ENCODE measurements around the gene TIMD4.
A peak's percentile ranks its signal among the peaks of the same experiment; 100 is the strongest.

The TIMD4 gene

DNA sequence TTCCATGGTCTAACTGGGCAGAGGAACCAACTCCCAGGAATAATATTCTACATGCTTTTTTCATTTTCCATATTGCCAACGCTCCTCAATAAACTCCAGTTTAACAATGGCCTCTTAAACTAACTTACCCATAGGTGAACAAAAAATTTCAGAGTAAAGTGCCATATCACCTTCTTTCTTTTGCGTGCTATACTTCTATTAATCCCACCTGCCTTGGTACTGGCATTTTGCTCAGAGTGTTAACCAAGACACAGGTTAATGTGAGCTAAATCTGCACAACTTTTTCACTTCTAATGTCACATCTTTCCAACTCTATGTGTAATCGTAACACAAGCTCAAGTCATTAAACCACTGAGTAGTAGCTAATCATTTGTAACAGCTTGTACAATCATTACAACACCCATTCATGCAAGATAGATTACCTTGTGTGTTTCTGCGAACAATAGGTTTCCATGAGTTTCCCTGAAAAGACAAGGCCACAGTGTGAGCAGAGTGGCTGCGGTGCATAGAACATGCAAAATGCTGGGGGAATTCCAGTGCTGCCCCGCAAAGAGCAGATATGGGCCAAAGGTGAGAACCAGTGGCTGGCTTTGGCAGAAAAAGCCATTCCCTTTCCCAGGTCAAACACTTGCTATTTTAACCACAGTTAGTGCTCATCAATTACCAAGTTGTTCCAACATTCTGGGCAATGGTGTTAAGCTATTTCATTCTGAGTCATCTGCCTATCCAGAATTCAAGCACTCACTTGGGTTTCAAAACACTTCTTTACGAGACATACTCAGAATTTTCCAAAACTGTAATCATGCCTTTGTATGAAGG lies 42.8 kb downstream of the TIMD4 start:
- Mint-ChIP-seq H3K27me3 (ENCODE audit: low read depth, poor library complexity) (no peaks in the 10 kb centered on the region), H3K36me3 (ENCODE audit: low read depth) (no peaks in the 10 kb centered on the region), H3K4me3 (no peak overlapping the region), H3K4me1 (no peaks in the 10 kb centered on the region), H3K9me3 (no peaks in the 10 kb centered on the region), H3K27ac (no peak overlapping the region)
- TF ChIP-seq, protein P1, sequence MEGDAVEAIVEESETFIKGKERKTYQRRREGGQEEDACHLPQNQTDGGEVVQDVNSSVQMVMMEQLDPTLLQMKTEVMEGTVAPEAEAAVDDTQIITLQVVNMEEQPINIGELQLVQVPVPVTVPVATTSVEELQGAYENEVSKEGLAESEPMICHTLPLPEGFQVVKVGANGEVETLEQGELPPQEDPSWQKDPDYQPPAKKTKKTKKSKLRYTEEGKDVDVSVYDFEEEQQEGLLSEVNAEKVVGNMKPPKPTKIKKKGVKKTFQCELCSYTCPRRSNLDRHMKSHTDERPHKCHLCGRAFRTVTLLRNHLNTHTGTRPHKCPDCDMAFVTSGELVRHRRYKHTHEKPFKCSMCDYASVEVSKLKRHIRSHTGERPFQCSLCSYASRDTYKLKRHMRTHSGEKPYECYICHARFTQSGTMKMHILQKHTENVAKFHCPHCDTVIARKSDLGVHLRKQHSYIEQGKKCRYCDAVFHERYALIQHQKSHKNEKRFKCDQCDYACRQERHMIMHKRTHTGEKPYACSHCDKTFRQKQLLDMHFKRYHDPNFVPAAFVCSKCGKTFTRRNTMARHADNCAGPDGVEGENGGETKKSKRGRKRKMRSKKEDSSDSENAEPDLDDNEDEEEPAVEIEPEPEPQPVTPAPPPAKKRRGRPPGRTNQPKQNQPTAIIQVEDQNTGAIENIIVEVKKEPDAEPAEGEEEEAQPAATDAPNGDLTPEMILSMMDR (IDR thresholded peaks at IDR 0.05), result no peak
- no peak for DNase-seq

DNA sequence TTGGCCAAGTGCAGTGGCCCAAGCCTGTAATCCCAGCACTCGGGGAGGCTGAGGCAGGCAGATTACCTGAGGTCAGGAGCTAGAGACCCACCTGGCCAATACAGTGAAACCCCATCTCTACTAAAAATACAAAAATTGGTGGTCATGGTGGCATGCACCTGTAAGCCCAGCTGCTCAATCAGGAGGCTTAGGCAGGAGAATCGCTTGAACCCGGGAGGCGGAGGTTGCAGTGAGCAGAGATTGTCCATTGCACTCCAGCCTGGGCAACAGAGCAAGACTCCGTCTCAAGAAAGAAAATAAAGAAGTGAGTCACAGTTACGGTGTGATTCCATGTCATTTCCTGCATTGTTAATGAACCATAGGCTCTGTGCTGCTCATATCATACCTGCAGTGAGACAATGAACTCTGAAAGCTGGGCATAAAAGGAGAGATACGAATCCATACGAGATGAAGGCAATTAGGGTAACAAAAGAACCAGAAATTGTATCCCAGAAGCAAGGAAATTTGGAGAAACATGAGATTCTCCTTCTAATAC lies 44.6 kb downstream of the TIMD4 start:
- no peaks in the 10 kb centered on the region for H3K27me3 Mint-ChIP-seq (ENCODE audit: low read depth, poor library complexity)
- H3K4me1 Mint-ChIP-seq, result peaks cover 9% of the 10 kb centered on the region
- TF ChIP-seq, protein P1 (IDR thresholded peaks at IDR 0.05), result no peak
- no peak for DNase-seq
- H3K27ac Mint-ChIP-seq, result no peak overlapping the region
- H3K9me3 Mint-ChIP-seq, result no peaks in the 10 kb centered on the region
- no peak overlapping the region for H3K4me3 Mint-ChIP-seq
- H3K36me3 Mint-ChIP-seq (ENCODE audit: low read depth), result no peaks in the 10 kb centered on the region

DNA sequence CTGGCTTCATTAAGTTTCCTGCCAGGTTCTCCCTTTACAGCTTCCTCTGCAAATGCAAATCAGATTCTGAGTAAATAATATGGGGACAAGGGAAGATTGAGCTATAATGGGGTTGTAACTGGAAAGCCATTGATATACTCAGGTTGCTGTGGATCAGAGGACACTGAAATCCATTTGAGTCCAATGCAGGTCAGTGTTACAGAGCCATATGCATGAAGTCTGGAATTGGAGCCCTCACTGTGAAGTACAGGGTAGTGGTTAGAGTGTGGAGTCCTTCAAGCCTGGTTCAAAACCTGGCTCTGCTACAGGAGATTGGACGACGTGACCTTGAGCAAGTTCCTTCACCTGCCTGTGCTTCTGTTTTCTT lies 48.7 kb downstream of the TIMD4 start:
- Mint-ChIP-seq H3K4me3 (no peak overlapping the region), H3K27me3 (ENCODE audit: low read depth, poor library complexity) (no peaks in the 10 kb centered on the region), H3K4me1 (peaks cover 9% of the 10 kb centered on the region), H3K27ac (no peak overlapping the region), H3K9me3 (no peaks in the 10 kb centered on the region), H3K36me3 (ENCODE audit: low read depth) (no peaks in the 10 kb centered on the region)
- no peak for DNase-seq
- TF ChIP-seq, protein P1 (IDR thresholded peaks at IDR 0.05), result no peak

DNA sequence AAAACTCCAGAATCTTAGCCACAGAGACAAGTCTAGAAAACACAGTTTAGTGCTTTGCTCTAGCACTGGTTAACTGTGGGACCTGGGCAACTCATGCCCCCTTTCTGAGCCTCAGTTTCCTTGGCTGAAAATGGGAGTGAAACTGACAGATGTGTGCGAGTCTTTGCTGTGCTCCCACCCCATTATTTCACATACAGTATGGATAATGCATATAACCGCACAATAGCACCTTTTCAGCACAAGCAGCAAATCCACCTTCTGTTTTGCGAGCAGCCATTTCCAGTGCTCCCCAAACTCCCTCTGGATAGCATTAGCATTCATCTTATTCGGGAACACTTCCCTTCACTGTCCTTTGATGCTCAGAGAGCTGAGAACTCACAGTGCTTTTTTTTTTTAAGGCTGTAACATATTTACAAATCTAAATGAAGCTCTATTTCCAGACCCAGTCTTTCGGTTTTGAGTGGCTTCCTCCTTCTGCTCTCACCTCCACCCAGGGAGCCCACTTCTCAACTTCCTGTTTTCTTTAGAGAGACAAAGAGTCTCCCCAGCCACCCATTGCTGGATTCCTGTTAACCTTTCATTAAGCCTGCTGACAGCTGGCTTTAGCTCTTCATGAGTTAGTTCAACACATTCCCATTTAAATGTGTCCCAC lies 49.2 kb downstream of the TIMD4 start:
- DNase-seq, result no peak
- Mint-ChIP-seq H3K4me3 (peak overlapping the region; percentile 19), H3K9me3 (no peaks in the 10 kb centered on the region), H3K36me3 (ENCODE audit: low read depth) (no peaks in the 10 kb centered on the region), H3K27me3 (ENCODE audit: low read depth, poor library complexity) (peaks cover under 1% of the 10 kb centered on the region), H3K27ac (no peak overlapping the region), H3K4me1 (peaks cover 9% of the 10 kb centered on the region)
- TF ChIP-seq, protein P1 (IDR thresholded peaks at IDR 0.05), result no peak

DNA sequence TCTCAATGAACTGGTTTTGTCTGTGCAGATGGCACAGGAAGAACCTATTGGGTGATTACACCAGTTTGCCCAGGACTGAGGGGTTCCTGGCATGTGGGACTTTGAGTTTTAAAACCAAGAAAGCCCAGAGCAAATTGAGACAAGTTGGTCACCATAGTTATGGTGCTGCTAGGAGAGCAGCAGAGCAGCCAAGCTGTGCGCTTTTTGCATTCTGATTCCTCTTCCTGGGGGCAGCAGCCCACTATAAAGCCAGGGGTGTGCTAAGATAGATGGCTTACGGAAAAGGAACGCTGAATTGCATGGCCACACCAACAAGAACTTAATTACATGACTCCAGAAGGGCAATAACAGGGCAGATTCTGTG lies 49.7 kb downstream of the TIMD4 start:
- peaks cover 2% of the 10 kb centered on the region for H3K27me3 Mint-ChIP-seq (ENCODE audit: low read depth, poor library complexity)
- TF ChIP-seq, protein P1 (IDR thresholded peaks at IDR 0.05), result no peak
- no peaks in the 10 kb centered on the region for H3K36me3 Mint-ChIP-seq (ENCODE audit: low read depth)
- no peak for DNase-seq
- no peak overlapping the region for H3K4me3 Mint-ChIP-seq
- H3K4me1 Mint-ChIP-seq, result peaks cover 9% of the 10 kb centered on the region
- H3K27ac Mint-ChIP-seq, result no peak overlapping the region
- H3K9me3 Mint-ChIP-seq, result no peaks in the 10 kb centered on the region
